HFFc6 (cell line): ENCODE measurements around the gene ERC2. TPM values are rescaled to one million over a fixed set of nuclear protein-coding genes. Genes with fewer than 3 reads are reported as not detected.
A peak's percentile ranks its signal among the peaks of the same experiment; 100 is the strongest.

Experiments used
- DNase-seq: peaks from one replicate; pipeline ENCODE4 v3.0.0-alpha.2; 2018
- H3K27ac Mint-ChIP-seq: 2 replicates; pipeline ENCODE4 v1.8.0; 2020; ENCODE audit warnings: mild to moderate bottlenecking, mixed read lengths
- H3K27me3 Mint-ChIP-seq: 2 replicates; pipeline ENCODE4 v1.8.0; 2021; ENCODE audit warnings: mild to moderate bottlenecking, moderate library complexity, mixed read lengths; ENCODE audit not compliant: insufficient read depth
- H3K36me3 Mint-ChIP-seq: 2 replicates; pipeline ENCODE4 v1.8.0; 2021; ENCODE audit warnings: low read depth, mixed read lengths
- H3K4me1 Mint-ChIP-seq: 2 replicates; pipeline ENCODE4 v1.8.0; 2020; ENCODE audit warnings: low read depth, mixed read lengths
- H3K4me3 Mint-ChIP-seq: 2 replicates; pipeline ENCODE4 v1.8.0; 2020; ENCODE audit warnings: mild to moderate bottlenecking, moderate library complexity, mixed read lengths
- H3K9me3 Mint-ChIP-seq: 2 replicates; pipeline ENCODE4 v1.8.0; 2020; ENCODE audit warnings: mild to moderate bottlenecking, mixed read lengths
- total RNA-seq, 6 experiments: library from RNA; stranded (reverse); fragmentation: NEBNext Ultra II Directional; extraction: Animal tissue kit (Norgen Biotek cat#: 25700); gene quantifications; 2 replicates in 1 of 6; 3 replicates in 5 of 6; pipeline ENCODE4 v1.2.3, GENCODE V29; 2021
- TF ChIP-seq, protein P1 (sequence below): fragments of 200-600 bp; sonication (generic); IDR thresholded peaks from 2 replicates; pipeline ENCODE4 v1.5.0; 2021; ENCODE audit warnings: antibody characterized with exemption, mild to moderate bottlenecking

The ERC2 gene
- total RNA-seq, 6 experiments from 2014 or later: 0.11 TPM; not detected in 5

DNA sequence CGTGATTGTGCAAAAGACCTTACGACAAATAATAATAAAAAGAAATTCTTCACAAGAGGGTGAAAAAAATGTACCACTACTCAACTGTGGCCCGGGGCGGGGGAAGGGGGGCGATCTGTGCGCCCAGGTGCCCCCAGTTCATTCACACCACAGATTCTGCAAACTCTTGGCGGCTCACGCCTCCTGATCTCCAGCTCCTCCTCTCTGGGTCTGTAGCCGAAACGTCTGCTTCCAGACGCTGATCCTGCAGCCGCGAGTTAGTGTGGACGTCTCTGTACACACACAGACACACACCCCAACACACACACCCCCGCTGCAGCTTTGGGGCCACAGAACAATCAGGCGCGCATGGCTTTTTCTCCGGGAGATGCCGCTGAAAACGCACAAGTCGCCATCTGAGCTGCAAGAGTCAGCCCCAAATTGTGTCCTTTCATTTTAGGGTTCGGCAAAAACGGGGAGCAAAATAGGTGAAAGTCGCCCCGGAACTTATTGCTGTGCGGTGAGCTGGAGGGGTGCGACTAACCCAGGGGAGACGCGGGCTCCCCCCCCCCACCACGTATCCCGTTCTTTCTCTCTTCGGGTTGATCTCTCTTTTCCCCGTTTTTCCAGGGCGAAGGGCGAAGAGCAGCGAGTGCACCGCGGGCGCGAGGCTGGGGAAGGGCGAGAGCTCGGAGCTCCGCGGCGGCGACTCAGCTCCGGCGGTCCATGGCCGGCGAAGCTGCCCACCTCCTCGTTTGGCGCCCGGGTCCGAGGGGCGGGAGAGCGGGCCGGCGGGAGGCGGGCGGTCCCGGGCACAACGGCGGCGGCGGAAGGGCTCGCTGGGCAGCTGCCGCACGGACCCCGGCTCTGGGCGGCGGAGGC lies 980.7 kb downstream of the ERC2 start:
- DNase-seq: peak; percentile 59
- peak overlapping the region; percentile 97 for H3K27ac Mint-ChIP-seq
- peak overlapping the region; percentile 98 for H3K4me3 Mint-ChIP-seq
- peaks cover 63% of the 10 kb centered on the region for H3K4me1 Mint-ChIP-seq
- H3K27me3 Mint-ChIP-seq: peaks cover 14% of the 10 kb centered on the region
- peaks cover 28% of the 10 kb centered on the region for H3K36me3 Mint-ChIP-seq
- H3K9me3 Mint-ChIP-seq: no peaks in the 10 kb centered on the region
- TF ChIP-seq, protein P1, sequence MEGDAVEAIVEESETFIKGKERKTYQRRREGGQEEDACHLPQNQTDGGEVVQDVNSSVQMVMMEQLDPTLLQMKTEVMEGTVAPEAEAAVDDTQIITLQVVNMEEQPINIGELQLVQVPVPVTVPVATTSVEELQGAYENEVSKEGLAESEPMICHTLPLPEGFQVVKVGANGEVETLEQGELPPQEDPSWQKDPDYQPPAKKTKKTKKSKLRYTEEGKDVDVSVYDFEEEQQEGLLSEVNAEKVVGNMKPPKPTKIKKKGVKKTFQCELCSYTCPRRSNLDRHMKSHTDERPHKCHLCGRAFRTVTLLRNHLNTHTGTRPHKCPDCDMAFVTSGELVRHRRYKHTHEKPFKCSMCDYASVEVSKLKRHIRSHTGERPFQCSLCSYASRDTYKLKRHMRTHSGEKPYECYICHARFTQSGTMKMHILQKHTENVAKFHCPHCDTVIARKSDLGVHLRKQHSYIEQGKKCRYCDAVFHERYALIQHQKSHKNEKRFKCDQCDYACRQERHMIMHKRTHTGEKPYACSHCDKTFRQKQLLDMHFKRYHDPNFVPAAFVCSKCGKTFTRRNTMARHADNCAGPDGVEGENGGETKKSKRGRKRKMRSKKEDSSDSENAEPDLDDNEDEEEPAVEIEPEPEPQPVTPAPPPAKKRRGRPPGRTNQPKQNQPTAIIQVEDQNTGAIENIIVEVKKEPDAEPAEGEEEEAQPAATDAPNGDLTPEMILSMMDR: no peak

DNA sequence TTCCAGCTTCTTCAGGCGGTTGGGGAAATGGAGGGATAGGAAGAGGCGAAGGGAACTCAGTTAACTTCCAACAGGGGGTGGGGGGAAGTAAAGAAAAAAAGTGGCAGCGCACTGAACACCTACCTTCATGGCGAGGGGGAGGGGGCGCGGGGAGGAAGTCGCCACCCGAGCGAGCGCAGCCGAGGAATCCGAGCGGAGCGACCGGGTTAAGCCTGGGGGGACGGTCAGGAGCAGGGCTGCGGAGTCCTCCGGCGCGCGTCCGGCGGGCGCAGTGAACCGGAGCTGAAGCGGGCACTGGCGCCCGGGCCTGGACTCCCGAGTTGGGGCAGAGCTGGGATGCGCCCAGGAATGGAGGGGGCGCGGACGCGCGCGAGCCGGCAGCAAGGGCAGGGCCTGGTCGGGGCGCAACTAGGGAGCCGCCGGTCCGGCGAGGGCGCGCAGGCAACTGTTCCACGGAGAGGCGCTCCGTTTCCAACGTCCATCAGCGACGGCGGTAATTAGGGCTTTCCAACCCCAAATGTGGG lies 981.3 kb downstream of the ERC2 start, which contains the start of gene WNT5A:
Gene WNT5A, minus strand, starts transcription at position 450 of the 524 bp plus-strand sequence. Its CDS starts 321 bp downstream, at position 129.
- DNase-seq: no peak
- TF ChIP-seq, protein P1: no peak; the same call in 1 of the 2 replicates
- Mint-ChIP-seq H3K4me1 (peaks cover 56% of the 10 kb centered on the region), H3K36me3 (peaks cover 28% of the 10 kb centered on the region), H3K27ac (peak within 1 kb of the TSS; percentile 97), H3K9me3 (no peaks in the 10 kb centered on the region), H3K4me3 (peak within 1 kb of the TSS; percentile 98), H3K27me3 (peaks cover 14% of the 10 kb centered on the region)

DNA sequence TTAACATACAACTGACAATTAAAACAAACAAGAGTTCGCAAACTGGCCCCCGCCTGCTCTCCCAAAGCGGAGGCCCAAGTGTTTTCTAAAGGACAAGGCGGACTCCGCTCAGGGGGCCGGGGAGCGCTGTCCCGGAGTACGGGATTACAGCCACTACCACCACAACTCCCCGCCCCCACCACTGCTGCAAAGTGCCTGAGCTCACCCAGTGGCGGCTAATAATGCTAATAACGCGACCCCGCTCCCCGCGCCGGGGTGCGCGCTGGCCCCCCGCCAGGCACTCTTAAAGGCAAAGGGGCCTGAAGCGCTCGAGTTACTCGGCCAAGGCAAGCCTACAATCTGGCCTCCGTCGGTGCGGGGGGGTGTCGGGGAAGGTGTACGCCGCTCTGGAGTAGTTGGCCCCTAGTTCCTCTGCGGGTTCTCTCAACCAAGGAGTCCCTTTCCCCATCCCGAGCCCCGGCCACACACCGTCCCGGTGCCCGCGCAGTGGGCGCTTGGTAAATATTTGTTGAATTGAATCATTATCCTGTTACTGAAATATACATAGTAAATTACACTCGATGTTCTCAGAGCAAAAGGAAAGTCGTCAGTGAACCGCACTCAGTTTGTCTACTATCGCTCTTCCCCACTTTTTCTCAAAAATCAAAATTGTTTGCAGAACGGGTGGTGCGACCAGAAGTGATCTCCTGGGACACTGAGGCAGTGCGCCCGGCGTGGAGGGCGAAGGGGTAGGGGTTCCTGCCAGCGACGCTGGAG lies 982.0 kb downstream of the ERC2 start:
- Mint-ChIP-seq H3K4me3 (peak overlapping the region; percentile 98), H3K36me3 (peaks cover 28% of the 10 kb centered on the region), H3K27ac (peak overlapping the region; percentile 97), H3K4me1 (peaks cover 50% of the 10 kb centered on the region), H3K27me3 (peaks cover 14% of the 10 kb centered on the region), H3K9me3 (no peaks in the 10 kb centered on the region)
- peak; percentile 58 for DNase-seq
- TF ChIP-seq, protein P1: no peak

DNA sequence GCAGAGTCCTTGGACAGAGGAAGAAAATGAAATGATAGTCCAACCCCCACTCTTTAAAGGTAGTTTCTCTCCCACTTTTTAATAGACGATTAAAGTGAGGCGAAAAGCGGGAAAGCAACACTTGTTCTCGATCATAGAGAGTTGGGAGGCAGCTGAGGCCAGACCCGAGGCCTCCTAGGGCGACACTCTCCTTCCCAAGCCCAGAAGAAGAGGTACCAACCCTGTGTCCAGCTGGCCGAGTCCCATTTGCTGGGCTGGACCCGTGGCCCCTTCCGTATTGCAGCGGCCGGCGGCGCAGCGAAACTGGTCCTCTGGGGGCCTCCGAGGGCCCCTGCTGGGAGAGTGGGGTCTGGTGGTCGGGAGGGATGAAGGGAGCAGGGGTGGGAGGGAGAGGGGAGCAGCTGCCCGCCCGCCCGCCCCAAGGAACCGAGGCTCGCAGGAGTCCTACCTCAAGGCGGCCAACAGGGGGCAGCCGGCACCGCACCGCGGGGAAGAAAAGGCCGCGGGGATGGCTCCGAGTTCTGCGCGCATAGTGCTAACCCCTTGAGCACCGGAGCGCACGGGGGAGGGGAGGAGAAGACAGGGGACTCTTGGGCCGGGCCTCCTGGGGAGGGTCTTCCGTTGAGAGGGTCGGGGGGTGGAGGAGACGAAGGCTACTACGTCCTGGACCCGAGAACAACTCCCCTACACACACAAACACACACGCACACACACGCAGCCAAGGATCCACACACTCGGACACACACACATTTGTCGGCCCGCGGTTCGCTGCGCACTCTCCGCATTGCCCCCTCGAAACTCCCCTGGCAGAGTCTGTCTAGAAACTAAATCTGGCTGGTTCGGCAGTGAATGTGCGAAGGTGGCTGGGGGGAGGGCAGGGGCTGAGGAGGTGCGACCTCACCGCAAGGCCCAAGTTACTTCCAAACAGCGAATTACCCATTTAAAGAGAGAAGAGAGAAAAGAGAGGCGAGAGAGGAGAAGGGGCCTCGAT lies 983.2 kb downstream of the ERC2 start:
- H3K36me3 Mint-ChIP-seq: peaks cover 38% of the 10 kb centered on the region
- H3K27me3 Mint-ChIP-seq: peaks cover 14% of the 10 kb centered on the region
- TF ChIP-seq, protein P1: peak; percentile 93
- H3K27ac Mint-ChIP-seq: peak overlapping the region; percentile 97
- H3K9me3 Mint-ChIP-seq: no peaks in the 10 kb centered on the region
- DNase-seq: peak; percentile 70
- peak overlapping the region; percentile 98 for H3K4me3 Mint-ChIP-seq
- peaks cover 38% of the 10 kb centered on the region for H3K4me1 Mint-ChIP-seq
